SH-SY5Y (cell line): ENCODE measurements around the gene PADI4.

ENCODE experiments used
- GATA2 ChIP-seq: IDR thresholded peaks from 2 replicates; pipeline ENCODE4 v1.6.1; 2011; ENCODE audit warnings: mild to moderate bottlenecking, low read depth, low read length
- GATA3 ChIP-seq: IDR thresholded peaks from 2 replicates; pipeline ENCODE4 v1.6.1; 2011; ENCODE audit warnings: low read depth, mild to moderate bottlenecking, low read length, moderate library complexity

- no peak for TF ChIP-seq GATA2
- TF ChIP-seq GATA3: no peak
Measured at GRCh38 chr1:17272646-17273045, 35.4 kb upstream of the PADI4 start.
